ENCODE measurements around the gene SCGB1D2.

Gene SCGB1D2

GRCh38 chr11:62253999-62254542 is 12.0 kb downstream of the SCGB1D2 start:
- no peak for DNase-seq (ENCODE audit: low read depth)
- no peak for TF ChIP-seq CTCF (IDR thresholded peaks at IDR 0.05; ENCODE audit: low read depth, low read length, missing control alignments)
- in situ Hi-C loops (cut with HindIII; ENCODE audit: low sequenced_read_pairs): no loop called here
- no peak overlapping the region for H3K4me3 ChIP-seq (ENCODE audit: low read depth, low read length)

- in situ Hi-C loops (cut with HindIII; ENCODE audit: low sequenced_read_pairs): no loop called here
- no peak for DNase-seq (ENCODE audit: low read depth)
- TF ChIP-seq CTCF (IDR thresholded peaks at IDR 0.05; ENCODE audit: low read depth, low read length, missing control alignments): no peak
- H3K4me3 ChIP-seq (ENCODE audit: low read depth, low read length): no peak overlapping the region
These were observed 14.2 kb downstream of the SCGB1D2 start for GRCh38 chr11:62256281-62256680.

- no peak for DNase-seq (ENCODE audit: low read depth)
- no peak for TF ChIP-seq CTCF (IDR thresholded peaks at IDR 0.05; ENCODE audit: low read depth, low read length, missing control alignments)
- no peak overlapping the region for H3K4me3 ChIP-seq (ENCODE audit: low read depth, low read length)
- in situ Hi-C loops (cut with HindIII; ENCODE audit: low sequenced_read_pairs): no loop called here
These were observed 18.4 kb downstream of the SCGB1D2 start for GRCh38 chr11:62260261-62260953.

- H3K4me3 ChIP-seq (ENCODE audit: low read depth, low read length): no peak overlapping the region
- in situ Hi-C loops (cut with HindIII; ENCODE audit: low sequenced_read_pairs): no loop called here
- no peak for DNase-seq (ENCODE audit: low read depth)
- TF ChIP-seq CTCF (IDR thresholded peaks at IDR 0.05; ENCODE audit: low read depth, low read length, missing control alignments): no peak
These were observed 22.0 kb downstream of the SCGB1D2 start for GRCh38 chr11:62264004-62264403.

- in situ Hi-C loops (cut with HindIII; ENCODE audit: low sequenced_read_pairs): no loop called here
- DNase-seq (ENCODE audit: low read depth): no peak
These were observed 24.5 kb downstream of the SCGB1D2 start for GRCh38 chr11:62266558-62266957.

GRCh38 chr11:62267050-62267449 is 25.0 kb downstream of the SCGB1D2 start:
- no peak for DNase-seq (ENCODE audit: low read depth)
- in situ Hi-C loops (cut with HindIII; ENCODE audit: low sequenced_read_pairs): no loop called here
- no peak for TF ChIP-seq CTCF (IDR thresholded peaks at IDR 0.05; ENCODE audit: low read depth, low read length, missing control alignments)
- no peak overlapping the region for H3K4me3 ChIP-seq (ENCODE audit: low read depth, low read length)

More at GRCh38 chr11:62266558-62266957, 24.5 kb downstream of the SCGB1D2 start:
- H3K4me3 ChIP-seq (ENCODE audit: low read depth, low read length): no peak overlapping the region
- no peak for TF ChIP-seq CTCF (IDR thresholded peaks at IDR 0.05; ENCODE audit: low read depth, low read length, missing control alignments)

Measured in astrocyte of the cerebellum (primary cell).